Breast epithelium (tissue), 4 donors: ENCODE measurements around the gene FN3KRP. TPM values are rescaled to one million over a fixed set of nuclear protein-coding genes. Genes with fewer than 3 reads are reported as not detected.

ENCODE experiments used
- DNase-seq, 2 donors: peaks; one replicate each; pipeline ENCODE4 v3.0.0-alpha.2; 2019; ENCODE audit warnings: low spot score in 2 of 2
- H3K27ac ChIP-seq, 2 donors: fragments of 200-600 bp; sonication (generic) in 1 of 2; one replicate each; pipeline ENCODE4 v1.5.1; 2016 to 2019; ENCODE audit warnings: mild to moderate bottlenecking in 1 of 2
- H3K27me3 ChIP-seq, 2 donors: fragments of 200-600 bp; sonication (generic) in 1 of 2; one replicate each; pipeline versions ENCODE4 v1.5.1 to v1.6.0; 2017 to 2019; ENCODE audit warnings: control low read depth in 1 of 2, mild to moderate bottlenecking in 1 of 2
- H3K36me3 ChIP-seq: fragments of 200-600 bp; one replicate; pipeline ENCODE4 v1.5.1; 2019
- H3K4me1 ChIP-seq, 2 donors: fragments of 200-600 bp; sonication (generic); one replicate each; pipeline ENCODE4 v1.5.1; 2016 to 2019; ENCODE audit warnings: control low read depth in 1 of 2
- H3K4me3 ChIP-seq, 3 donors: fragments of 200-600 bp; sonication (generic); 1 replicate in 2 of 3; 2 replicates in 1 of 3; pipeline ENCODE4 v1.5.1; 2016 to 2019; ENCODE audit warnings: mild to moderate bottlenecking in 3 of 3, moderate library complexity in 2 of 3
- H3K9me3 ChIP-seq, 2 donors: fragments of 200-600 bp; sonication (generic) in 1 of 2; one replicate each; pipeline ENCODE4 v1.5.1; 2016 to 2019; ENCODE audit warnings: control low read depth in 1 of 2
- POLR2A ChIP-seq: fragments of 450-650 bp; IDR thresholded peaks from one replicate; pipeline ENCODE4 v1.6.1; 2016; ENCODE audit warnings: antibody characterized with exemption, mild to moderate bottlenecking, moderate library complexity
- POLR2AphosphoS5 ChIP-seq, 3 donors: sonication (generic); formaldehyde crosslinking; IDR thresholded peaks; one replicate each; pipeline ENCODE4 v1.6.1; 2017; ENCODE audit warnings: antibody characterized with exemption in 3 of 3
- intact Hi-C: fragments of 100-400 bp; cut with DNase I; formaldehyde crosslinking; loops from one replicate; pipeline ENCODE4 v1.15.1; 2023; ENCODE audit warnings: low total_unique reads
- total RNA-seq, 3 donors: library from RNA; depleted of rRNA; stranded (reverse); fragments of >200 nt; gene quantifications; one replicate each; pipeline ENCODE4 v1.1.0, GENCODE V29; 2016
- TF ChIP-seq, protein P1 (sequence below), 3 donors: fragments of 450-650 bp; IDR thresholded peaks; one replicate each; pipeline ENCODE4 v1.5.1; 2016 to 2017; ENCODE audit warnings: antibody characterized with exemption in 3 of 3, mild to moderate bottlenecking in 3 of 3, moderate library complexity in 3 of 3

Gene FN3KRP
- total RNA-seq, 3 donors from 2014 or later: 10.4 to 22.1 (median 18.0) TPM

DNA sequence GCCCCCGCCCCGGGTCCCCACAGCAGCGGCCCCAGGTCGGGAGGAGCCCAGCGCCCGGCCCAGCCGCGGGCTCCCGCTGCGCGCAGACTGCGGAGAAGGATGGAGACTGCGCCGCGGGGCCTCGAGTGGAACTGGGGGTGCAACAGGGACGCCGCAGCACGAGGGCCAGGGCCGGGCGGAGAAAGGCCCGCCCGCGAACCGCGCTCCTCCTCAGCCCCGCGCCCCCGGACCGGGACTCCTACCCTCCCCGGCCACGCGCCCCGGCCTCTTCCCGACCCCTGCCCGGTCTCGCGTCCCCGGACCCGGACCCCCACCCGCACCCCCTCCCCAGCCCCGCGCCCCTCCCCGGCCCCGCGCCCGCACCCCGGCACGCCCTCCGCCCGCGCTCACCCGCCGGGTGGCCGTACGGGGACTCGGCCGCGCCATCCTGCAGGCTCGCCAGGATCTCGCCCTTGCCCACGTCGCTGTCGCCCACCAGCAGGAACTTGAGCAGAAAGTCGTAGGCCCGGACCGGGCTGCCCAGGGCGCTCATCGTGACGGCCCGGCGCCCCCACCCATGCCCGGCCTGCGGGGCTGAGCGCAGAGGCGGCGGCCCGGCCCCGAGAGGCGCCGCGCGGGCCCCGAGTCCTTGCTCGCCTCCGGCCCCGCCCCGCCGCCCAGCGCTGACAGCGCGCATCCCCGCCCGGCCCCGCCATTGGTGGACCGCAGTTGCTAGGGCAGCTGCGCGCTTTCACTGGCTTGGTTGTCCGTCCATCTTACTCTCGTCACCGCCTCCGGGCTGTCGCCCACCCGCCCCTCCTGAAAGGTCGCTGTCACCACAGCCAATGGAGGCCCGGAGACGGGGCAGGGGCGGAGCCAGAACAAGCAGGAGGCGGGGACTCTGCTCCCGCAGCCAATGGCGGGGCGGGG, 18.2 kb upstream of the FN3KRP start, which contains the start of gene RAB40B:
TSS of gene RAB40B (minus strand) at position 634 of the 909 bp plus-strand sequence. CDS start at position 532, 102 bp downstream.
- peak in 2 of 3 donors; percentile 15 to 22 for TF ChIP-seq POLR2AphosphoS5 (IDR thresholded peaks at IDR 0.05)
- TF ChIP-seq, protein P1, sequence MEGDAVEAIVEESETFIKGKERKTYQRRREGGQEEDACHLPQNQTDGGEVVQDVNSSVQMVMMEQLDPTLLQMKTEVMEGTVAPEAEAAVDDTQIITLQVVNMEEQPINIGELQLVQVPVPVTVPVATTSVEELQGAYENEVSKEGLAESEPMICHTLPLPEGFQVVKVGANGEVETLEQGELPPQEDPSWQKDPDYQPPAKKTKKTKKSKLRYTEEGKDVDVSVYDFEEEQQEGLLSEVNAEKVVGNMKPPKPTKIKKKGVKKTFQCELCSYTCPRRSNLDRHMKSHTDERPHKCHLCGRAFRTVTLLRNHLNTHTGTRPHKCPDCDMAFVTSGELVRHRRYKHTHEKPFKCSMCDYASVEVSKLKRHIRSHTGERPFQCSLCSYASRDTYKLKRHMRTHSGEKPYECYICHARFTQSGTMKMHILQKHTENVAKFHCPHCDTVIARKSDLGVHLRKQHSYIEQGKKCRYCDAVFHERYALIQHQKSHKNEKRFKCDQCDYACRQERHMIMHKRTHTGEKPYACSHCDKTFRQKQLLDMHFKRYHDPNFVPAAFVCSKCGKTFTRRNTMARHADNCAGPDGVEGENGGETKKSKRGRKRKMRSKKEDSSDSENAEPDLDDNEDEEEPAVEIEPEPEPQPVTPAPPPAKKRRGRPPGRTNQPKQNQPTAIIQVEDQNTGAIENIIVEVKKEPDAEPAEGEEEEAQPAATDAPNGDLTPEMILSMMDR (IDR thresholded peaks at IDR 0.05): peak in 1 of 3 donors; percentile 15
- TF ChIP-seq POLR2A: no peak
- Histone ChIP-seq H3K4me1 (no peaks in the 10 kb centered on the region), H3K9me3 (peaks cover 4 to 6% of the 10 kb centered on the region in 2 donors), H3K27me3 (no peaks in the 10 kb centered on the region), H3K4me3 (peak within 1 kb of the TSS; percentile 72 to 99 (median 75)), H3K36me3 (no peaks in the 10 kb centered on the region), H3K27ac (peak within 1 kb of the TSS; percentile 65 to 72)
- peak; percentile 100 for DNase-seq
- intact Hi-C loops: no loop called here

DNA sequence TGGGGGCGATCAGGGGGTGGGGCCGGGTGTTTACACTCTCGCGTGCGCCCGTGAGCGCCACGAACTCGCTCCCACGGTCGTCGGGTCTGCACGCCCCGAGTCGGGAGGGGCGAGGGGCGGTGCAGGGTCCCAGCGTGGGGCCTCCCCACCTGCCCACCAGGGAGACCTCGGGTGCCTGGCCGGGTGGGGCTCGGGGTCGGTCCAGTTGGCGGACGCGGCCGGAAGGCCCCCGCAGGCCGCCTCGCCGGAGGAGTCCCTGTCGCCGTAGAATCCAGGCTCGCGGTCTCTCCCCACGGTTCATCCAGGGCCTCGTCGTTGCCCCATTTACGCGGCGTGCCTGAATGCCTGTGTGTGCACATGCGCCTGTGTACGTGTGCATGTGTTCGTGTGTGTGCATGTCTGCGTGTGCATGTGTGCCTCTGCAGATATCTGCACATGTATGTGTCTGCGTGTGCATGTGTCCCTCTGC, 17.5 kb upstream of the FN3KRP start:
- TF ChIP-seq POLR2AphosphoS5 (IDR thresholded peaks at IDR 0.05) (no peak), POLR2A (no peak)
- TF ChIP-seq, protein P1 (IDR thresholded peaks at IDR 0.05): no peak
- Histone ChIP-seq H3K36me3 (no peaks in the 10 kb centered on the region), H3K9me3 (peaks cover 4 to 6% of the 10 kb centered on the region in 2 donors), H3K4me1 (no peaks in the 10 kb centered on the region), H3K4me3 (peak overlapping the region; percentile 72 to 99 (median 75)), H3K27ac (peak overlapping the region; percentile 54 to 65), H3K27me3 (no peaks in the 10 kb centered on the region)
- intact Hi-C loops: no loop called here
- no peak for DNase-seq

DNA sequence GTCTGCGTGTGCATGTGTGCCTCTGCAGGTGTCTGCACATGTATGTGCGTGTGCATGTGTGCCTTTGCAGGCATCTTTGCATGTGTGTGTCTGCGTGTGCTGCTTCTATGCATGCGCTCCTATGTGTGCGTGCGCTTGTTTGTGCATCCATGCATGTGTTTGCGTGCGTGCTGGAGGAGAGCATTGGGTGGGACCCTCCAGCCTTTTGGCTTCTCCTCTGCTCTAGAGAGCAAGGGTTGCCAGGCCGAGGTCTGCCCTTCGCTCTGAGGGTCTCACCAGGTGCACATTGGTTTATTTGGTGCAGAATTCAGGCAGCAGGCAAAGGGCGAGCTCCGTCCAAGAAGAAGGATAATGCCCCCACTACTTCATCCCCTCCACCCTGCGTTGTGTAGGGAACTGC, 17.0 kb upstream of the FN3KRP start:
- no peak for DNase-seq
- TF ChIP-seq POLR2A (no peak), POLR2AphosphoS5 (IDR thresholded peaks at IDR 0.05) (no peak)
- TF ChIP-seq, protein P1 (IDR thresholded peaks at IDR 0.05): no peak

DNA sequence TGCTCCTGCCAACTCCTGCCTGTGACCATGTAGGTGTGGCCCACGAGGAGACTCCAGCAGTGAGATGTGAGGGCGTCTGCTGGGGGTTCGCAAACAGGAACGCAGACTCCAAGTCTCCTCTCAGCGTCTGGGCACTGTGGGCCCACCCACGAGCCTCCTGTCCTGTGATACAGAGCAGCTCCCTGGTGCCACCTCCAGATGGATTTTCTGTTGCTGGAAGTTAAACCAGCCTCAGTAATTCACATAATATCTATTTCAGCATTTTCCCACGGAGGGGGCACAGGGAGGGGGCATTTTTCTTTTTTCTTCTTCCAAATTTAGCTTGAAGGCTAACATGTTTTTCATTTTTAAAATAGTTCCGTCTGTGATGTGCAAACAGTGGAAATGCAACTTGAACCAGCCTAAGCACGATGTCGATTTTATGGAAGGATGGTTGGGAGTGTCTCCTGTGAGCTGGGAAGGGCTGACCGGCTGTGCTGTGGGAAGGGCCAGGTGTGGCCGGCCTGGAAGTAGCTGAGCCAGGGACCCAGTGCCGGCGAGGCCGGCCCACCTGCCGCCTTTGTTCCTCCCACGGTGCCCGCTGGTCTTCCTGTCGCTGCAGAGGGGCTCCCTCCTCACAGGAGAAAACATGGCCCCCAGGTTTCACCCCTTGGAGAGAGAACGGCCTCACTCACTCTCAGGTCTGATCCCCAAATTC, 14.1 kb upstream of the FN3KRP start:
- Histone ChIP-seq H3K27ac (no peak overlapping the region), H3K36me3 (no peaks in the 10 kb centered on the region), H3K9me3 (no peaks in the 10 kb centered on the region), H3K4me1 (no peaks in the 10 kb centered on the region), H3K4me3 (peak overlapping the region in 1 of 3 donors; percentile 31), H3K27me3 (no peaks in the 10 kb centered on the region)
- intact Hi-C loops: no loop called here
- DNase-seq: no peak
- TF ChIP-seq POLR2AphosphoS5 (IDR thresholded peaks at IDR 0.05): no peak
- TF ChIP-seq, protein P1 (IDR thresholded peaks at IDR 0.05): no peak
- no peak for TF ChIP-seq POLR2A

More for the DNA sequence above, 17.0 kb upstream of the FN3KRP start:
- intact Hi-C loops: no loop called here
- no peaks in the 10 kb centered on the region for H3K27me3 ChIP-seq
- H3K36me3 ChIP-seq: no peaks in the 10 kb centered on the region
- H3K27ac ChIP-seq: no peak overlapping the region
- H3K4me1 ChIP-seq: no peaks in the 10 kb centered on the region
- peak overlapping the region; percentile 72 to 99 (median 75) for H3K4me3 ChIP-seq
- H3K9me3 ChIP-seq: peaks cover 4 to 5% of the 10 kb centered on the region in 2 donors
